Measurements from ENCODE around the gene NUMA1.

NUMA1 gene

GRCh38 chr11:72072348-72072747 lies 8.0 kb downstream of the NUMA1 start:
- TF ChIP-seq, protein P1, sequence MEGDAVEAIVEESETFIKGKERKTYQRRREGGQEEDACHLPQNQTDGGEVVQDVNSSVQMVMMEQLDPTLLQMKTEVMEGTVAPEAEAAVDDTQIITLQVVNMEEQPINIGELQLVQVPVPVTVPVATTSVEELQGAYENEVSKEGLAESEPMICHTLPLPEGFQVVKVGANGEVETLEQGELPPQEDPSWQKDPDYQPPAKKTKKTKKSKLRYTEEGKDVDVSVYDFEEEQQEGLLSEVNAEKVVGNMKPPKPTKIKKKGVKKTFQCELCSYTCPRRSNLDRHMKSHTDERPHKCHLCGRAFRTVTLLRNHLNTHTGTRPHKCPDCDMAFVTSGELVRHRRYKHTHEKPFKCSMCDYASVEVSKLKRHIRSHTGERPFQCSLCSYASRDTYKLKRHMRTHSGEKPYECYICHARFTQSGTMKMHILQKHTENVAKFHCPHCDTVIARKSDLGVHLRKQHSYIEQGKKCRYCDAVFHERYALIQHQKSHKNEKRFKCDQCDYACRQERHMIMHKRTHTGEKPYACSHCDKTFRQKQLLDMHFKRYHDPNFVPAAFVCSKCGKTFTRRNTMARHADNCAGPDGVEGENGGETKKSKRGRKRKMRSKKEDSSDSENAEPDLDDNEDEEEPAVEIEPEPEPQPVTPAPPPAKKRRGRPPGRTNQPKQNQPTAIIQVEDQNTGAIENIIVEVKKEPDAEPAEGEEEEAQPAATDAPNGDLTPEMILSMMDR (conservative IDR thresholded peaks at IDR 0.05) = no peak
- no peak for TF ChIP-seq ZFX (IDR thresholded peaks at IDR 0.05)
- peak overlapping the region; percentile 6; the same call in 1 of the 2 replicates for H3K27ac ChIP-seq

GRCh38 chr11:72070491-72070890 lies 9.9 kb downstream of the NUMA1 start:
- peak overlapping the region; percentile 78 for H3K27ac ChIP-seq
- TF ChIP-seq ZFX (IDR thresholded peaks at IDR 0.05) = no peak
- TF ChIP-seq, protein P1 (conservative IDR thresholded peaks at IDR 0.05) = no peak

DNA sequence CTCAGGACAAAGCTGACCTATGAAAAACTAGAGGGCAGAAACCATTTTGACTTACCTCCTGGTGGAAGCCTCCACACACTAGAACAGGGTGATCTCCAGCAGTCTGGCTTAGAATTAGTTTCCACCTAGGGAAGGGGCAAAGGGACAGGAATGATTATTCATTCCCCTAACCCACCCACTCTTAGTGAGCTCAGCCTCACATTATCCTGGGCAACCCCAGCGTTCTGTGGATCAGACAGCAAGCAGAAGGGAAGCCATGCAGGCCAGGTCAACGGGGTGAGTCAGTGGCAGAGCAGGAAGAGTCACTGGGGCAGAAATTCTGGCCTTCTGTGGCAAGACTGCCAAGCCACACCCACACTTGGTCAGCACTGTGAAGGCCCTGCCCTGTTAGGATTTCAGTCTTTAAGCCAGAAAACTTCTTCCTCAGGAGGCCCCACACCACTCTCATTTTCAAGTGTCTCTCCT lies 10.5 kb downstream of the NUMA1 start:
- peak overlapping the region; percentile 78 for H3K27ac ChIP-seq
- TF ChIP-seq, protein P1 (conservative IDR thresholded peaks at IDR 0.05) = no peak
- no peak for TF ChIP-seq ZFX (IDR thresholded peaks at IDR 0.05)

DNA sequence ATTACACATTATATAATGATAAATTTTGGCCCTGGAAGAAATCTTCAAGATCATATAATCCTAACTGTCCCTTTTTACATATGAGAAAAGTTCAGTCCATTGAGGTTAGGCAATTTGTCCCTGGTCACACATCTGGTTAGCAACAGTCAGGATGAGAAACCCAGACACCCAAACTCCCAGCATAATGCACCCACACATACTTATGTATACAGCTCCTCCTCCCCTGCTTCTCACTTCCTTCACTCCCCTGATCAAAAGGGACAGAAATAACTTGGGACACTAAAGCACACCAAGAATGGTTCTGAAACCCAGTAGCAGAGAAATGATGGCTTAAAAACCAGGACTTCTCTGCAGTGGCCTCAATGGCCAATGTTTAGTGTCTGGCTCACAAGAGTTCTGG lies 11.1 kb downstream of the NUMA1 start:
- peak overlapping the region; percentile 78 for H3K27ac ChIP-seq
- no peak for TF ChIP-seq ZFX (IDR thresholded peaks at IDR 0.05)
- TF ChIP-seq, protein P1 (conservative IDR thresholded peaks at IDR 0.05) = no peak

DNA sequence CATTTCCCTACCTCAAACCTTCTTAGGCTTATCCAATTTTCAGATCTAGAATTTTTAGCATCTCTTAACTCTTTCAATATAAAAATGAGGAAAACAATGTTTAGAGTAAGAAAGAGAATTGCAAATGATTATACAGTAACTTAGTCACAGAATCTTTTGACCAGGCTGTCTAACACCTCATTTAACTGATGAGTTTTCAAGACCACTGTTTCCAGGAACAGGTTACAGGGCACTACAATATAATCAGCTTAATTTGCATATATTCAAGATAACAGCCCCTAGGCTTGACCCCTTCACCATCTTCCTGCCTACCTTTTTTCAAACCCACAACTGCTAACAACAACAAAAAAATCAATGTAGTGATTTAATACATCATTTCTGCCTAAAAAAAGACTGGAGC lies 12.7 kb downstream of the NUMA1 start:
- H3K27ac ChIP-seq = peak overlapping the region; percentile 7; the same call in 1 of the 2 replicates
- TF ChIP-seq ZFX (IDR thresholded peaks at IDR 0.05) = no peak
- TF ChIP-seq, protein P1 (conservative IDR thresholded peaks at IDR 0.05) = no peak

- TF ChIP-seq, protein P1 (conservative IDR thresholded peaks at IDR 0.05) = no peak
- no peak for TF ChIP-seq ZFX (IDR thresholded peaks at IDR 0.05)
- peak overlapping the region; percentile 28; the same call in 1 of the 2 replicates for H3K27ac ChIP-seq
These were observed 13.1 kb downstream of the NUMA1 start for GRCh38 chr11:72067266-72067665.

DNA sequence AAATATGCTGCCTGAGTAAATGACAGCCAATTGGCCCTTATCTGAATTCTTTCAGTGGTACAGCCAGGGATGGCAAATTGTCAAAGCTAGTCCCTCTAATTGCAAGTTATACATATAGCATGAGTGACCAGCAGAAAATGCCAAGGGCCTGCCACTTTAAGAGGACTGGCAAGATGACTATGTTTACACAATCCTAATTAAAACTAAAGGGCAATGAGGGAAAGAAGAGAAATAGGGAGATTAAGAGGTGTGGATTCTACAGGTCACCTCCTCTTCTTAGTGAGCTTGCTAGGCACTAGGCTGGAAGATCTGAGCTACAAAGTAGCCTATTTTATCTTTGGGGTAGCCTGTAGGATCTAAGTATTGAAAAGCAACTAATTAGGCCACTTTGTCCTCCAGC lies 13.5 kb downstream of the NUMA1 start:
- peak overlapping the region; percentile 28; the same call in 1 of the 2 replicates for H3K27ac ChIP-seq
- TF ChIP-seq, protein P1 (conservative IDR thresholded peaks at IDR 0.05) = no peak
- TF ChIP-seq ZFX (IDR thresholded peaks at IDR 0.05) = no peak
